DMS79 treated with DMSO at 0.1 percent for 48 hours (cell line): Measurements from ENCODE around the gene AFAP1L1.

ENCODE experiments used
- DNase-seq: peaks from one replicate; lab custom pipeline; 2025; lab: John Stamatoyannopoulos, UW

Gene AFAP1L1

GRCh38 chr5:149314571-149315111, 43.0 kb downstream of the AFAP1L1 start:
- DNase-seq = no peak

GRCh38 chr5:149315753-149316152, 44.1 kb downstream of the AFAP1L1 start:
- no peak for DNase-seq

GRCh38 chr5:149317281-149318048, 45.8 kb downstream of the AFAP1L1 start:
- peak; percentile 31 for DNase-seq

- DNase-seq = no peak
Measured at GRCh38 chr5:149319174-149319573, 47.5 kb downstream of the AFAP1L1 start.

GRCh38 chr5:149320791-149321330, 49.2 kb downstream of the AFAP1L1 start:
- DNase-seq = peak; percentile 61

- no peak for DNase-seq
Measured at GRCh38 chr5:149322518-149322917, 50.9 kb downstream of the AFAP1L1 start.

GRCh38 chr5:149323210-149323609, 51.6 kb downstream of the AFAP1L1 start:
- no peak for DNase-seq

GRCh38 chr5:149323621-149324205, 52.1 kb downstream of the AFAP1L1 start:
- DNase-seq = no peak

GRCh38 chr5:149324641-149325040, 53.0 kb downstream of the AFAP1L1 start:
- no peak for DNase-seq

GRCh38 chr5:149325166-149325735, 53.6 kb downstream of the AFAP1L1 start:
- peak; percentile 45 for DNase-seq

GRCh38 chr5:149325894-149326293, 54.2 kb downstream of the AFAP1L1 start:
- DNase-seq = no peak

- no peak for DNase-seq
Measured at GRCh38 chr5:149326611-149327010, 55.0 kb downstream of the AFAP1L1 start.

GRCh38 chr5:149328177-149328576, 56.5 kb downstream of the AFAP1L1 start:
- DNase-seq = no peak

- DNase-seq = no peak
Measured at GRCh38 chr5:149333711-149334443, 62.2 kb downstream of the AFAP1L1 start.

GRCh38 chr5:149337736-149338135, 66.1 kb downstream of the AFAP1L1 start:
- DNase-seq = peak; percentile 45

GRCh38 chr5:149338364-149338763, 66.7 kb downstream of the AFAP1L1 start:
- DNase-seq = no peak

- peak; percentile 6 for DNase-seq
Measured at GRCh38 chr5:149340920-149341319, 69.3 kb downstream of the AFAP1L1 start.

- DNase-seq = no peak
Measured at GRCh38 chr5:149341876-149342275, 70.2 kb downstream of the AFAP1L1 start.

GRCh38 chr5:149344151-149344550, 72.5 kb downstream of the AFAP1L1 start:
- no peak for DNase-seq

- DNase-seq = peak; percentile 71
Measured at GRCh38 chr5:149345147-149345891, 73.7 kb downstream of the AFAP1L1 start, which contains the start of gene GRPEL2. TSS of gene GRPEL2 (plus strand) at chr5:149345499. CDS start at chr5:149345540, 41 bp downstream.

GRCh38 chr5:149345892-149346222, 74.2 kb downstream of the AFAP1L1 start:
- no peak for DNase-seq
